CD4-positive, CD25-positive, alpha-beta regulatory T cell (primary cell): ENCODE measurements around the gene NEURL1. TPM values are rescaled to one million over a fixed set of nuclear protein-coding genes. Genes with fewer than 3 reads are reported as not detected.
A peak's percentile ranks its signal among the peaks of the same experiment; 100 is the strongest.
"Not testable (repeated sequence)": the region's sequence is repeated elsewhere in the genome, so short reads cannot be mapped to it uniquely, and the experiment has no call there.

ENCODE experiments used
- ATAC-seq, 2 donors: fragments of 150-1000 bp; cut with Tn5 transposase; one replicate each; pipeline ENCODE4 v1.10.0; 2021; ENCODE audit warnings: low read depth in 2 of 2, moderate number of reproducible peaks in 2 of 2, moderate library complexity in 1 of 2
- DNase-seq, 3 donors: peaks; one replicate each; pipeline versions ENCODE4 v3.0.0 to v3.0.0-alpha.2; 2012 to 2022; ENCODE audit warnings: mixed read lengths in 1 of 3
- H3K27ac ChIP-seq: one replicate; pipeline ENCODE4 v1.7.0; 2013; ENCODE audit warnings: mild to moderate bottlenecking, low read length; ENCODE audit not compliant: insufficient read depth, poor library complexity, severe bottlenecking
- H3K27me3 ChIP-seq: one replicate; pipeline ENCODE4 v1.7.0; 2013; ENCODE audit warnings: low read length; ENCODE audit not compliant: control insufficient read depth, insufficient read depth
- H3K36me3 ChIP-seq: one replicate; pipeline ENCODE4 v1.7.0; 2013; ENCODE audit warnings: mild to moderate bottlenecking, low read length, moderate library complexity; ENCODE audit not compliant: control insufficient read depth, insufficient read depth
- H3K4me1 ChIP-seq: 2 replicates; pipeline ENCODE4 v1.7.0; 2013; ENCODE audit warnings: mild to moderate bottlenecking, low read length; ENCODE audit not compliant: insufficient read depth, control insufficient read depth, poor library complexity, severe bottlenecking
- H3K4me3 ChIP-seq: one replicate; pipeline ENCODE4 v1.7.0; 2013; ENCODE audit warnings: low read depth, mild to moderate bottlenecking, low read length, moderate library complexity
- H3K9me3 ChIP-seq, 2 experiments: 1 replicate in 1 of 2; 2 replicates in 1 of 2; pipeline ENCODE4 v1.7.0; 2013; ENCODE audit warnings: low read length in 2 of 2, mild to moderate bottlenecking in 1 of 2, moderate library complexity in 1 of 2; ENCODE audit not compliant: control insufficient read depth in 2 of 2
- H3K27ac Mint-ChIP-seq, 3 donors: one replicate each; pipeline ENCODE4 v1.8.0; 2020 to 2022; ENCODE audit warnings: mild to moderate bottlenecking in 3 of 3, mixed read lengths in 3 of 3, moderate library complexity in 2 of 3
- H3K27me3 Mint-ChIP-seq: one replicate; pipeline ENCODE4 v1.8.0; 2022; ENCODE audit warnings: mild to moderate bottlenecking, mixed read lengths
- H3K36me3 Mint-ChIP-seq: one replicate; pipeline ENCODE4 v1.8.0; 2020; ENCODE audit warnings: mixed read lengths
- H3K4me1 Mint-ChIP-seq, 4 donors: one replicate each; pipeline ENCODE4 v1.8.0; 2020 to 2022; ENCODE audit warnings: mixed read lengths in 4 of 4, mild to moderate bottlenecking in 1 of 4
- H3K4me3 Mint-ChIP-seq, 4 donors: one replicate each; pipeline ENCODE4 v1.8.0; 2020 to 2022; ENCODE audit warnings: mild to moderate bottlenecking in 4 of 4, mixed read lengths in 4 of 4, moderate library complexity in 3 of 4
- H3K9me3 Mint-ChIP-seq, 7 donors: one replicate each; pipeline ENCODE4 v1.8.0; 2020 to 2022; ENCODE audit warnings: mixed read lengths in 7 of 7, mild to moderate bottlenecking in 3 of 7, moderate library complexity in 2 of 7
- polyA plus RNA-seq, 4 donors: library from polyadenylated mRNA; unstranded; fragments of 300-500 nt; fragmentation: Illumina TruSeq; gene quantifications; one replicate each; pipeline ENCODE4 v1.2.3, GENCODE V29; 2021
- total RNA-seq: library from RNA; stranded (reverse); gene quantifications from one replicate; pipeline ENCODE4 v1.2.3, GENCODE V29; 2022

Gene NEURL1
- total and polyA plus RNA-seq, 5 donors from 2014 or later, result 0.29 to 1.1 (median 0.71) TPM

GRCh38 chr10:103498936-103499638, 5.6 kb downstream of the NEURL1 start:
- Histone ChIP-seq H3K27ac (no peak overlapping the region), H3K4me1 (peaks cover 5% of the 10 kb centered on the region), H3K9me3 (no peaks in the 10 kb centered on the region), H3K4me3 (no peak overlapping the region), H3K36me3 (no peaks in the 10 kb centered on the region), H3K27me3 (peaks cover 19% of the 10 kb centered on the region)
- peaks cover 0 to 9% (median 1%) of the 10 kb centered on the region in 4 donors for H3K4me1 Mint-ChIP-seq
- DNase-seq (no peak), ATAC-seq (no peak)
- peaks cover 51% of the 10 kb centered on the region for H3K27me3 Mint-ChIP-seq
- peaks cover 0 to 1% (median 0%) of the 10 kb centered on the region in 7 donors for H3K9me3 Mint-ChIP-seq
- H3K4me3 Mint-ChIP-seq, result no peak overlapping the region
- H3K27ac Mint-ChIP-seq, result no peak overlapping the region
- H3K36me3 Mint-ChIP-seq, result no peaks in the 10 kb centered on the region

- no peaks in the 10 kb centered on the region for H3K4me1 ChIP-seq
- DNase-seq (no peak), ATAC-seq (no peak)
- peaks cover 16% of the 10 kb centered on the region for H3K27me3 ChIP-seq
- Mint-ChIP-seq H3K9me3 (peaks cover 0 to 4% (median 0%) of the 10 kb centered on the region in 7 donors), H3K4me3 (peak overlapping the region in 1 of 4 donors; percentile 27), H3K4me1 (peaks cover 0 to 6% (median 4%) of the 10 kb centered on the region in 4 donors), H3K27ac (no peak overlapping the region), H3K36me3 (no peaks in the 10 kb centered on the region), H3K27me3 (peaks cover 49% of the 10 kb centered on the region)
- no peak overlapping the region for H3K4me3 ChIP-seq
- H3K27ac ChIP-seq, result no peak overlapping the region
- no peaks in the 10 kb centered on the region for H3K36me3 ChIP-seq
- H3K9me3 ChIP-seq, result no peaks in the 10 kb centered on the region
Observed at GRCh38 chr10:103499881-103500280, 6.4 kb downstream of the NEURL1 start.

- Histone ChIP-seq H3K27ac (no peak overlapping the region), H3K4me3 (no peak overlapping the region), H3K9me3 (no peaks in the 10 kb centered on the region), H3K27me3 (peaks cover 12% of the 10 kb centered on the region), H3K36me3 (no peaks in the 10 kb centered on the region), H3K4me1 (no peaks in the 10 kb centered on the region)
- Mint-ChIP-seq H3K27ac (peak overlapping the region in 1 of 3 donors; percentile 45), H3K27me3 (peaks cover 43% of the 10 kb centered on the region), H3K9me3 (peaks cover 0 to 4% (median 0%) of the 10 kb centered on the region in 7 donors), H3K4me3 (no peak overlapping the region), H3K36me3 (no peaks in the 10 kb centered on the region), H3K4me1 (peaks cover 0 to 6% (median 4%) of the 10 kb centered on the region in 4 donors)
- DNase-seq (no peak), ATAC-seq (no peak)
Observed at GRCh38 chr10:103500481-103500880, 7.0 kb downstream of the NEURL1 start.

- DNase-seq (no peak), ATAC-seq (no peak)
- Histone ChIP-seq H3K27me3 (peaks cover 8% of the 10 kb centered on the region), H3K36me3 (no peaks in the 10 kb centered on the region), H3K9me3 (no peaks in the 10 kb centered on the region), H3K4me1 (no peaks in the 10 kb centered on the region), H3K4me3 (no peak overlapping the region), H3K27ac (no peak overlapping the region)
- no peak overlapping the region for H3K27ac Mint-ChIP-seq
- H3K4me1 Mint-ChIP-seq, result peaks cover 0 to 6% (median 4%) of the 10 kb centered on the region in 4 donors
- H3K27me3 Mint-ChIP-seq, result peaks cover 43% of the 10 kb centered on the region
- H3K4me3 Mint-ChIP-seq, result no peak overlapping the region
- no peaks in the 10 kb centered on the region for H3K36me3 Mint-ChIP-seq
- H3K9me3 Mint-ChIP-seq, result peaks cover 0 to 4% (median 0%) of the 10 kb centered on the region in 7 donors
Observed at GRCh38 chr10:103501186-103501585, 7.7 kb downstream of the NEURL1 start.

GRCh38 chr10:103502849-103503660, 9.6 kb downstream of the NEURL1 start:
- ATAC-seq (no peak), DNase-seq (no peak)
- no peaks in the 10 kb centered on the region for H3K36me3 Mint-ChIP-seq
- H3K27me3 Mint-ChIP-seq, result peaks cover 43% of the 10 kb centered on the region
- Histone ChIP-seq H3K27ac (no peak overlapping the region), H3K27me3 (no peaks in the 10 kb centered on the region), H3K9me3 (no peaks in the 10 kb centered on the region), H3K36me3 (no peaks in the 10 kb centered on the region), H3K4me3 (no peak overlapping the region), H3K4me1 (no peaks in the 10 kb centered on the region)
- no peak overlapping the region for H3K27ac Mint-ChIP-seq
- H3K4me3 Mint-ChIP-seq, result no peak overlapping the region
- H3K9me3 Mint-ChIP-seq, result peaks cover 0 to 4% (median 0%) of the 10 kb centered on the region in 7 donors
- H3K4me1 Mint-ChIP-seq, result peaks cover 0 to 6% (median 4%) of the 10 kb centered on the region in 4 donors

GRCh38 chr10:103503777-103504176, 10.3 kb downstream of the NEURL1 start:
- H3K27me3 ChIP-seq, H3K4me3 Mint-ChIP-seq, H3K36me3 ChIP-seq, H3K36me3 Mint-ChIP-seq, H3K27ac ChIP-seq, H3K27ac Mint-ChIP-seq, H3K4me1 ChIP-seq, H3K4me1 Mint-ChIP-seq, ATAC-seq, H3K9me3 ChIP-seq, DNase-seq, H3K4me3 ChIP-seq, H3K9me3 Mint-ChIP-seq: not testable (repeated sequence)
- H3K27me3 Mint-ChIP-seq, result peaks cover 43% of the 10 kb centered on the region

- H3K4me3 ChIP-seq, result no peak overlapping the region
- H3K4me1 ChIP-seq, result no peaks in the 10 kb centered on the region
- H3K27me3 Mint-ChIP-seq, result peaks cover 43% of the 10 kb centered on the region
- peak in 1 of 3 donors; percentile 44 for DNase-seq
- no peak overlapping the region for H3K4me3 Mint-ChIP-seq
- no peak overlapping the region for H3K27ac ChIP-seq
- peak; percentile 51 to 63 for ATAC-seq
- H3K9me3 ChIP-seq, result no peaks in the 10 kb centered on the region
- no peaks in the 10 kb centered on the region for H3K36me3 Mint-ChIP-seq
- peaks cover 0 to 6% (median 4%) of the 10 kb centered on the region in 4 donors for H3K4me1 Mint-ChIP-seq
- H3K27ac Mint-ChIP-seq, result no peak overlapping the region
- no peaks in the 10 kb centered on the region for H3K27me3 ChIP-seq
- H3K9me3 Mint-ChIP-seq, result peaks cover 0 to 4% (median 0%) of the 10 kb centered on the region in 7 donors
- no peaks in the 10 kb centered on the region for H3K36me3 ChIP-seq
Observed at GRCh38 chr10:103504181-103504783, 10.8 kb downstream of the NEURL1 start.
